ENCODE measurements around the gene NR2F6.

NR2F6 gene

DNA sequence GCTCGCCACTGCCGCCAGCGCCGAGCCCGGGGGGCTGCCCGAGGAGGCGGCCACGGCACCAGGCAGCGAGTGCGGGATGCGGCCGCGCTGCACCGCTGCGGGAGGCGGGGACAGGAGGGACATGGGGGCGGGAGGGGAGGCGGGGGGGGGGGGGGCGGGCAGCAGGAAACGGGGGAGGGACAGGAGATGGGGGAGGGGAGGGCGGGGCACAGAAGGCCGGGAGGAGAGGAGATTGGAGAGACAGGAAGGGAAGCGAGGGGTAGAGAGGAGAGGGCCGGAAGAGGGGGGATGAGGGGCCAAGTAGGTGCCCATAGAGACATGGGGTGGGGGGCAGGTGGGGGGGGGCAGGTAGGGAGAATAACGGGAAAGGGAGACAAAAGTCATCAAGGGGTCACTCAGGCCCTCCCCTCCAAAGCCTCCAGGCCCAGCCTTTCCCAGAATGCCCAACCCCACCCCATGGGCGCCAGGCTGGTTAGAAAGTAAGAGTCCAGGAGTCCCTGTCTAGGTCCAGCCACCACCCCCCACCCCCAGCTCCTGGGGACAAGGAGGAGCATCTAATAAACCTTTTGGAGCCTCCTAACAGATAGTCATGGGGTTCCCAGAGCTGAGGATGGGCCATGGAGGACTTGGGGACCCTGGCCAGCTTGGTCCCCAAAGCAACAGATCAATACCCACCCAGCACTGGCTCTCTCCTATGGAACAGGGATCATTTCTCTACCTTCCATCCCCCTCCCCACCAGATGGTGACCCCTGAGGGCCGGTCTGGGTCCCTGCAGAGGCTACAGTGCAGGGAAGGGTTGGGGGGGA is 9.5 kb downstream of the NR2F6 start:
- peak overlapping the region; percentile 58 for H3K27ac ChIP-seq
- H3K27me3 ChIP-seq, result no peaks in the 10 kb centered on the region
- peak overlapping the region; percentile 65 to 71 for H3K4me3 ChIP-seq (ENCODE audit: low read depth in 1 of 2, low read length in 1 of 2)
- TF ChIP-seq, protein P1, sequence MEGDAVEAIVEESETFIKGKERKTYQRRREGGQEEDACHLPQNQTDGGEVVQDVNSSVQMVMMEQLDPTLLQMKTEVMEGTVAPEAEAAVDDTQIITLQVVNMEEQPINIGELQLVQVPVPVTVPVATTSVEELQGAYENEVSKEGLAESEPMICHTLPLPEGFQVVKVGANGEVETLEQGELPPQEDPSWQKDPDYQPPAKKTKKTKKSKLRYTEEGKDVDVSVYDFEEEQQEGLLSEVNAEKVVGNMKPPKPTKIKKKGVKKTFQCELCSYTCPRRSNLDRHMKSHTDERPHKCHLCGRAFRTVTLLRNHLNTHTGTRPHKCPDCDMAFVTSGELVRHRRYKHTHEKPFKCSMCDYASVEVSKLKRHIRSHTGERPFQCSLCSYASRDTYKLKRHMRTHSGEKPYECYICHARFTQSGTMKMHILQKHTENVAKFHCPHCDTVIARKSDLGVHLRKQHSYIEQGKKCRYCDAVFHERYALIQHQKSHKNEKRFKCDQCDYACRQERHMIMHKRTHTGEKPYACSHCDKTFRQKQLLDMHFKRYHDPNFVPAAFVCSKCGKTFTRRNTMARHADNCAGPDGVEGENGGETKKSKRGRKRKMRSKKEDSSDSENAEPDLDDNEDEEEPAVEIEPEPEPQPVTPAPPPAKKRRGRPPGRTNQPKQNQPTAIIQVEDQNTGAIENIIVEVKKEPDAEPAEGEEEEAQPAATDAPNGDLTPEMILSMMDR (IDR thresholded peaks at IDR 0.05), result no peak
- H3K36me3 ChIP-seq, result no peaks in the 10 kb centered on the region
- peaks cover 11 to 16% of the 10 kb centered on the region in 2 experiments for H3K4me1 ChIP-seq (ENCODE audit: control insufficient read depth in 1 of 2, insufficient read depth in 1 of 2, low read depth in 1 of 2, low read length in 1 of 2)
- H3K9me3 ChIP-seq, result no peaks in the 10 kb centered on the region

DNA sequence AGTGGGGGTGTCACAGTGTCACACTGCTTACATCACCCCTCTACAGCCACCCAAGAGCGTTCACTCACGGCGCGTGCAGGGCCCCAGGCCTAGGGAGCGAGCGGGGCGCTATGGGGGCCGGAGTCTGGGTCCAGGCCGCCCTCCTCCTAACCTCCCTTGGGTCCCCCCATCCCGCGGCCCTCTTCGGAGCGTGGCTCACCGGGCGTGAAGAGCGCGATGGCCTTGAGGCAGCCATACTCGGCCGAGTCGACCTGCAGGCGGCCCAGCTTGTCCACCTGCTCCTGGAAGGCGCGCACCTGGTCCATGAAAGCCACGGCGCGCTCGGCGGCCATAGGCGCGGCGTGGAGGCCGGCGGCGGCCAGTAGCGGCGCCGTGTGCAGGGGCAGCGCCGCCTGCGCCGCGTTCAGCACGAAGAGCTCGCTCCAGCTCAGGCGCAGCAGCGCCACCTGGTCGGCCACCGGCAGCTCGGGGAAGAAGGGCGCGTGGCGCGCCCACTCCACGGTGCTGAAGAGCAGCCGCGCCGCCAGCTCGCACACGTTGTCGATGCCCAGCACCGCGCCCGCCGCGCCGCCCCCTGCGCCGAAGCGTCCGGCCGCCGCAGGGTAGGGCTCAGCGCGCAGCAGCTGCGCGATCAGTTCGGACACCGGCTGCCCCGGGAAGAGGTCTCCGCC is 10.3 kb downstream of the NR2F6 start:
- Histone ChIP-seq H3K36me3 (no peaks in the 10 kb centered on the region), H3K9me3 (no peaks in the 10 kb centered on the region), H3K4me1 (ENCODE audit: control insufficient read depth in 1 of 2, insufficient read depth in 1 of 2, low read depth in 1 of 2, low read length in 1 of 2) (peaks cover 11 to 16% of the 10 kb centered on the region in 2 experiments), H3K27ac (peak overlapping the region; percentile 58), H3K27me3 (no peaks in the 10 kb centered on the region), H3K4me3 (ENCODE audit: low read depth in 1 of 2, low read length in 1 of 2) (peak overlapping the region; percentile 65 to 71)
- TF ChIP-seq, protein P1 (IDR thresholded peaks at IDR 0.05), result peak; percentile 68

DNA sequence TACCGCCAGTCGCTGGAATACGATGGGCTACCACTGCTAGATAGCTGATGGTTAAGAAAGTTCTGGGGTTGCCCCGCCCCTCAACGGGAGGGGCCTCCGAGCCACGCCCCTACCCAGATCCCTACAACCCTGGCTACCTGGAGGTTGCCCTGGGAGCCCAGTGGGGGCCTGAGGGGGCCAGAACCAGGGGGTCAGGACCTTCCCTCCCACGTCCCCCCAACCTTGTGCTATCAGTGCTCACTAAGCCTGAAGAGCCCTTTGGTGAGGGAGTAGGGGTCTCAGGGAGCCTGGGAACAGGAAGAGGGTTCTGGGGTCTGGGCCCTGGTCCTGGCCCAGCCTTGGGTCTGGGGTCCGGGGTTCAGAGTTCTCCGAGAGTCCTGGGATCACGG is 10.8 kb downstream of the NR2F6 start:
- Histone ChIP-seq H3K4me1 (ENCODE audit: control insufficient read depth in 1 of 2, insufficient read depth in 1 of 2, low read depth in 1 of 2, low read length in 1 of 2) (peaks cover 11 to 16% of the 10 kb centered on the region in 2 experiments), H3K4me3 (ENCODE audit: low read depth in 1 of 2, low read length in 1 of 2) (peak overlapping the region; percentile 65 to 71), H3K9me3 (no peaks in the 10 kb centered on the region), H3K36me3 (no peaks in the 10 kb centered on the region), H3K27me3 (no peaks in the 10 kb centered on the region), H3K27ac (peak overlapping the region; percentile 58)
- TF ChIP-seq, protein P1 (IDR thresholded peaks at IDR 0.05), result no peak

DNA sequence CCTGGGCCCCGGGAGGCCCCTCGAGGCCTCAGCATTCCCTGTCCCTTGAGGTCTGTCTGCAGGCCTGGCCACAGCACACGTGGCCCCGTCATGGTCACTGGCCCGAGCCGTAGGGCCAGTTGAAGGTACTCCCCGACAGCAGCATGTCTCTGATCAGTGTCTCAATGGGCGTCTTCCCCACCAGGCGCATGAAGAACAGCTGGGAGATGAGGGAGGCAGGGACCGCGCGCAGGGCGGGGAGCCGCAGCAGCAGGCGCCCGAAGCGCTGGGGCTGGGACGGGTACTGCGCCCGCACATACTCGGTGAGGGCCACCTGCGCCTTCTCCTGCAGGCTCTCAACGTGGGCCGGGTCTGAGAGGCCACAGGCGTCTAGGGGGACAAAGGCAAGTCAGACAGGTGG is 13.5 kb downstream of the NR2F6 start:
- H3K36me3 ChIP-seq, result no peaks in the 10 kb centered on the region
- H3K27ac ChIP-seq, result no peak overlapping the region
- H3K4me3 ChIP-seq (ENCODE audit: low read depth in 1 of 2, low read length in 1 of 2), result no peak overlapping the region
- no peaks in the 10 kb centered on the region for H3K27me3 ChIP-seq
- peaks cover 11 to 16% of the 10 kb centered on the region in 2 experiments for H3K4me1 ChIP-seq (ENCODE audit: control insufficient read depth in 1 of 2, insufficient read depth in 1 of 2, low read depth in 1 of 2, low read length in 1 of 2)
- H3K9me3 ChIP-seq, result no peaks in the 10 kb centered on the region
- TF ChIP-seq, protein P1 (IDR thresholded peaks at IDR 0.05), result no peak

DNA sequence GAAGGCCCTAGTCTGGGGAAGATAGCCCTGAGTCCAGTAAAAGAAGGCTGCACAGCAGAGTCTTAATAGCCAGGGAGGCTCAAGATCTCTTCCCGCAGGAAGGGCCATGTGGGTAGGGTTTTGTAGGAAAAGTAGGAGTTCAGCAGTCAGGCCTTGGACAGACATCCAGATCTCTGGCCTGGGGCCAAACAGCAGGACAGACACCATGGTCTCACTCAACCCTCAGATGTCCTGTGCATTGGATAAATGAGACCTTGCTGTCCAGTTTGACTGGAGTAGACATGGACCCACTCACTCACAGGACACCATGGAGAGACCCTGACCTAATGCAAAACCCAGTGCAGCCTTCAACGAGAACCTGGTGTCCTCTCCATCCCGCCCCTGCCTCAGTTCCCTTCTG is 15.8 kb downstream of the NR2F6 start:
- H3K27me3 ChIP-seq, result no peaks in the 10 kb centered on the region
- no peak overlapping the region for H3K4me3 ChIP-seq (ENCODE audit: low read depth in 1 of 2, low read length in 1 of 2)
- H3K27ac ChIP-seq, result no peak overlapping the region
- no peaks in the 10 kb centered on the region for H3K36me3 ChIP-seq
- TF ChIP-seq, protein P1 (IDR thresholded peaks at IDR 0.05), result no peak
- H3K4me1 ChIP-seq (ENCODE audit: control insufficient read depth in 1 of 2, insufficient read depth in 1 of 2, low read depth in 1 of 2, low read length in 1 of 2), result peaks cover 17 to 18% of the 10 kb centered on the region in 2 experiments
- no peaks in the 10 kb centered on the region for H3K9me3 ChIP-seq
